ENCODE measurements around the gene CENPP.

CENPP gene

DNA sequence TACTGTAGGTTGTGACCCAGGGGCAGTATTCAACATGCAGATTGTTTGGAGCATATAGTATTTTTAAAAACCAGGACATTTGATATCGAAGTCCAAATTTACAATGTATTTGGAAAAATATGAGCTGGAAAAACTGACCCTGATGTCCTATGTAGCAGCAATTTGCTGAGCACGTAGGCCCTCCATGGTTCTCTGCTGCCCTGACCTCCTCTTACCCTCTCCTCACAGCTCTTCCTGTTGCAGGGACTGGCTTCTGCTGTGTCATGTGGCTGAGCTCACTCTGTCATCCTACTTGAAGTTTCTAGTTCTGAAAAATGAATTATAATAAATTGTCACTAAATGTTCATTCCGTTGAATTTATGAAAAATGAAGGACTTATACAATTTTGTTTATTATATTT lies 160.6 kb downstream of the CENPP start:
- WGBS, 2 experiments = 94 to 96% methylated on average over 2 to 3 of the region's 3 CpGs

GRCh38 chr9:92488681-92489550 lies 163.2 kb downstream of the CENPP start:
- Histone ChIP-seq H3K4me3 (ENCODE audit: insufficient read depth, low read depth, low read length) (no peak overlapping the region), H3K27me3 (ENCODE audit: control insufficient read depth, insufficient read depth, low read length, poor library complexity, severe bottlenecking) (no peaks in the 10 kb centered on the region), H3K4me1 (ENCODE audit: control insufficient read depth, insufficient read depth, low read length) (peaks cover 5% of the 10 kb centered on the region), H3K36me3 (ENCODE audit: control insufficient read depth, insufficient read depth, low read length) (no peaks in the 10 kb centered on the region), H3K27ac (ENCODE audit: insufficient read depth, low read depth, low read length, poor library complexity, severe bottlenecking) (no peak overlapping the region), H3K9me3 (ENCODE audit: control insufficient read depth, low read length) (no peaks in the 10 kb centered on the region)
- 90 to 95% methylated on average over 4 of the region's 4 CpGs for WGBS, 2 experiments

More for the DNA sequence above, 160.6 kb downstream of the CENPP start:
- no peak overlapping the region for H3K4me3 ChIP-seq (ENCODE audit: insufficient read depth, low read depth, low read length)
- no peak overlapping the region for H3K27ac ChIP-seq (ENCODE audit: insufficient read depth, low read depth, low read length, poor library complexity, severe bottlenecking)
- H3K9me3 ChIP-seq (ENCODE audit: control insufficient read depth, low read length) = no peaks in the 10 kb centered on the region
- H3K4me1 ChIP-seq (ENCODE audit: control insufficient read depth, insufficient read depth, low read length) = no peaks in the 10 kb centered on the region
- H3K36me3 ChIP-seq (ENCODE audit: control insufficient read depth, insufficient read depth, low read length) = no peaks in the 10 kb centered on the region
- H3K27me3 ChIP-seq (ENCODE audit: control insufficient read depth, insufficient read depth, low read length, poor library complexity, severe bottlenecking) = no peaks in the 10 kb centered on the region

DNA sequence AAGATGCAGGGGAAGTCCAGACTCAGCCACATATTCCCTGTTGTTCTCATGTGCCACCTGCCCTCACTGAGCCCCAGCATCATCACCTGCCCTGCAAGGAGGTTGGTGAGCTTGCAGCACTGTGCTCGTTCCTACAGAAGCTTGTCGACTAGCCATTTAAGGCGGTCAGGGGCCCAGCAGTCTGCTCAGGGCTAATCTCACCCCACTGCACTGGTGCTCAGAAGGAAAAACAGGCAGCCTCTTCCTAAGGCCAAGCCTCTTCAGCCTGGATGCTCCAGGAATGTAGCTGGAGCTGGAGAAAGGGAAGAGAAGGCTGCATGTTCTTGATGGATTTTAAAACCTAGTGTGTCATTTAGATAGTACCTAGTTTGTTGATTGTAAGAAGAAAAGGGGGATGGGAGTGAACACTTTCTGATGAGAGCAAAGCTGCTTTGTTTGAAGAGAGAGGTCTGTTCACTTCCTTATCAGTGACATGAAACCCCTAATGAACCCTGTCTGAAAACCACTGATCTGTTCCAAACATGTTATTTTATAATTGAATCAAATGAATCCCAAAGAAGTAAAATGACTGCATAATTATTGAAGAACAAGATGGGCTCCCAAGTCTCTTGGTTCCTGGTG lies 167.1 kb downstream of the CENPP start:
- Histone ChIP-seq H3K27ac (ENCODE audit: insufficient read depth, low read depth, low read length, poor library complexity, severe bottlenecking) (no peak overlapping the region), H3K4me3 (ENCODE audit: insufficient read depth, low read depth, low read length) (no peak overlapping the region)
- WGBS, 2 experiments = 80 to 85% methylated on average over 3 of the region's 3 CpGs

DNA sequence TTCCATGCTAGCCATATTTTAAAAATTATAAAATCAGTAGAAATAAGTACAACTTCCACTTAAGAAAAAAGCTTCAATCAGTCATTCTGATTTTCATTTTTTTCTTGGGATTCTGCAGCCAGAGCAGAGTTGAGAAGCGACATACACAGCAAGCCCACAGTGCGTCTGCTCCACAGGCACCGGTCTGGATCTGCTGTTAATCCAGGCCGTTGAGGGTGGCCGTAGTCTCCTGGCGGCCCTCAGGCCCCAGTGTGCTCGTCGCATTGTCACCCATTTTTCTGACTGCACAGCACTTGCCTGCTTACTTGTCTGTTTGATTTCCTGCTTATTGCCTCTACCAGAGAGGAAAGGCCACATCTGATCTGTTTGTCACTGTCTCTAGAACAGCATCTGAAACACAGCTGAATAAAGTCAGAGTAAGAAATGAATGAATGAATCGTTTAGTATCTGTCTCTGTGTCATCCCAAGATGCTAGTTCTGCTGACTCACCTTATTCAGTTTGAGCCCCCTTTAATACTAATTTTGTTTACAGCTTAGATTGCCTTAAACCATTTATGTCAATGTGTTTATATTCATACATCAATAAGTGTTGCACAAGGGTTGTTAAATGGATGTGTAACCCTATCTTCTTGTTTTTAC lies 168.1 kb downstream of the CENPP start:
- Histone ChIP-seq H3K4me3 (ENCODE audit: insufficient read depth, low read depth, low read length) (no peak overlapping the region), H3K27ac (ENCODE audit: insufficient read depth, low read depth, low read length, poor library complexity, severe bottlenecking) (no peak overlapping the region)
- 91% methylated on average over 9 of the region's 9 CpGs for whole genome bisulfite sequencing, 2 experiments

More for the DNA sequence above, 167.1 kb downstream of the CENPP start:
- H3K4me1 ChIP-seq (ENCODE audit: control insufficient read depth, insufficient read depth, low read length) = peaks cover 5% of the 10 kb centered on the region
- no peaks in the 10 kb centered on the region for H3K27me3 ChIP-seq (ENCODE audit: control insufficient read depth, insufficient read depth, low read length, poor library complexity, severe bottlenecking)
- no peaks in the 10 kb centered on the region for H3K36me3 ChIP-seq (ENCODE audit: control insufficient read depth, insufficient read depth, low read length)
- H3K9me3 ChIP-seq (ENCODE audit: control insufficient read depth, low read length) = no peaks in the 10 kb centered on the region

GRCh38 chr9:92494856-92495255 lies 169.1 kb downstream of the CENPP start:
- Histone ChIP-seq H3K4me1 (ENCODE audit: control insufficient read depth, insufficient read depth, low read length) (peaks cover 5% of the 10 kb centered on the region), H3K27ac (ENCODE audit: insufficient read depth, low read depth, low read length, poor library complexity, severe bottlenecking) (no peak overlapping the region), H3K4me3 (ENCODE audit: insufficient read depth, low read depth, low read length) (no peak overlapping the region), H3K27me3 (ENCODE audit: control insufficient read depth, insufficient read depth, low read length, poor library complexity, severe bottlenecking) (no peaks in the 10 kb centered on the region), H3K36me3 (ENCODE audit: control insufficient read depth, insufficient read depth, low read length) (no peaks in the 10 kb centered on the region), H3K9me3 (ENCODE audit: control insufficient read depth, low read length) (no peaks in the 10 kb centered on the region)
- 90 to 100% methylated on average over 2 of the region's 2 CpGs for WGBS, 2 experiments

More for the DNA sequence above, 168.1 kb downstream of the CENPP start:
- Histone ChIP-seq H3K4me1 (ENCODE audit: control insufficient read depth, insufficient read depth, low read length) (peaks cover 5% of the 10 kb centered on the region), H3K27me3 (ENCODE audit: control insufficient read depth, insufficient read depth, low read length, poor library complexity, severe bottlenecking) (no peaks in the 10 kb centered on the region), H3K9me3 (ENCODE audit: control insufficient read depth, low read length) (no peaks in the 10 kb centered on the region), H3K36me3 (ENCODE audit: control insufficient read depth, insufficient read depth, low read length) (no peaks in the 10 kb centered on the region)

DNA sequence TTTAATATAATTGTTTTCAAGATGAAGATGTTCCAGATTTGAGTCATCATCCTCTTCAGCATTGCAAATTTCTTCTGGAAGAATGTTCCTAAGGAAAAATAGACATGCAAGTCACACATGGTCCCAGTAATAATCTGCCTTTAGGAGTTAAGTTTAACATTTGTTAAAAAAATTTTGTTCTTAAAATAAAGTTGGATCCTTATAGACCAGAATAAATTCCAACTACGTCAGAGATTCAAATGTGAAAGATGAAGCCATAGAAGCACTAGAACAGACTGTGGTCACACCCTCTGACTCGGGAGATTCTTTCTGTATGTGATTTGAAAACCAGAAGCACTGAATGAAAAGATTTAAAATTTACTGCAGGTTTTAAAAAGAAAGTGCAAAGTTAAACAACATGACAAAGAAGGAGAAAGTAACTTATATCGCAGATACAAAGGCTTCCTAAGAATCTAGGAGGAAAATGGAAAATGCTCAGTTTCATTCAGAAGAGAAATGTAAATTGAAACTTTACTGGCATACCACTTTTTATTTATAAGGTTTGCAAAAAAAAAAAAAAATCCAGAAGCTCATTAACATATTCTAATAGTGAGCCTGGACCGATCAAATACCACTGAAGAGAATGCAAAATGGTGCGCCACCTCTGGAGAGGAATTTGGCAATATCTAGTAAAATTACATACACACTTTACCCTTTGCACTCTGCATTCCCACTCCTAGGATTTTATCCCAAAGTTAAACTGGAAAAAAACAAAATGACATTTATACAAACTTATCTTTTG lies 170.8 kb downstream of the CENPP start:
- Histone ChIP-seq H3K4me3 (ENCODE audit: insufficient read depth, low read depth, low read length) (no peak overlapping the region), H3K27me3 (ENCODE audit: control insufficient read depth, insufficient read depth, low read length, poor library complexity, severe bottlenecking) (no peaks in the 10 kb centered on the region), H3K4me1 (ENCODE audit: control insufficient read depth, insufficient read depth, low read length) (peaks cover 5% of the 10 kb centered on the region), H3K9me3 (ENCODE audit: control insufficient read depth, low read length) (no peaks in the 10 kb centered on the region), H3K36me3 (ENCODE audit: control insufficient read depth, insufficient read depth, low read length) (no peaks in the 10 kb centered on the region), H3K27ac (ENCODE audit: insufficient read depth, low read depth, low read length, poor library complexity, severe bottlenecking) (no peak overlapping the region)
- 94% methylated on average over 5 of the region's 5 CpGs for WGBS, 2 experiments

DNA sequence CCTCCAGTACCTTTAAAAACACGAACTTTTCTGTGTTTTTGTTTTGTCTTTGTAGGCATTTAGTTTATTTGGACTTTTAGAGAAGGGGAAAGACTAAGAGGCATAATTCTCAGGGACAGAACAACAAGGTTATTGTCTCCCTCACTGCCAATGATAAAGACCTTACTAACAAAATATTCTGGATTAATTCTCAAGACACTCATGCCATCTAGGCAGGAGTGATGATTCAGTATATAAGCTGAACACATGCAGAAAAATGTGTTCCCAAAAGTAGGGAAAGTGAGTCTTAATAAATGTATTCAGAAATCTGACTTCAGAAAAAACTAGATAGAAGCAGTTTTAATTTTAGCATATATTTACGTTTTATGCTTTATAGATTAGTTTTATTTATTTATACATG lies 173.9 kb downstream of the CENPP start:
- Histone ChIP-seq H3K4me1 (ENCODE audit: control insufficient read depth, insufficient read depth, low read length) (no peaks in the 10 kb centered on the region), H3K4me3 (ENCODE audit: insufficient read depth, low read depth, low read length) (no peak overlapping the region), H3K27me3 (ENCODE audit: control insufficient read depth, insufficient read depth, low read length, poor library complexity, severe bottlenecking) (no peaks in the 10 kb centered on the region), H3K36me3 (ENCODE audit: control insufficient read depth, insufficient read depth, low read length) (no peaks in the 10 kb centered on the region), H3K9me3 (ENCODE audit: control insufficient read depth, low read length) (no peaks in the 10 kb centered on the region), H3K27ac (ENCODE audit: insufficient read depth, low read depth, low read length, poor library complexity, severe bottlenecking) (no peak overlapping the region)
- 100% methylated on average over 1 of the region's 2 CpGs; no CpG with 5 or more reads in 1 of the 2 experiments for WGBS, 2 experiments

- Histone ChIP-seq H3K4me1 (ENCODE audit: control insufficient read depth, insufficient read depth, low read length) (no peaks in the 10 kb centered on the region), H3K27ac (ENCODE audit: insufficient read depth, low read depth, low read length, poor library complexity, severe bottlenecking) (no peak overlapping the region), H3K9me3 (ENCODE audit: control insufficient read depth, low read length) (no peaks in the 10 kb centered on the region), H3K36me3 (ENCODE audit: control insufficient read depth, insufficient read depth, low read length) (no peaks in the 10 kb centered on the region), H3K4me3 (ENCODE audit: insufficient read depth, low read depth, low read length) (no peak overlapping the region), H3K27me3 (ENCODE audit: control insufficient read depth, insufficient read depth, low read length, poor library complexity, severe bottlenecking) (no peaks in the 10 kb centered on the region)
- 95 to 97% methylated on average over 5 of the region's 5 CpGs for WGBS, 2 experiments
Measured at GRCh38 chr9:92500725-92501124, 175.0 kb downstream of the CENPP start.

- no peaks in the 10 kb centered on the region for H3K9me3 ChIP-seq (ENCODE audit: control insufficient read depth, low read length)
- no peaks in the 10 kb centered on the region for H3K4me1 ChIP-seq (ENCODE audit: control insufficient read depth, insufficient read depth, low read length)
- no peaks in the 10 kb centered on the region for H3K36me3 ChIP-seq (ENCODE audit: control insufficient read depth, insufficient read depth, low read length)
- WGBS, 2 experiments = 91 to 92% methylated on average over 5 of the region's 5 CpGs
- no peak overlapping the region for H3K27ac ChIP-seq (ENCODE audit: insufficient read depth, low read depth, low read length, poor library complexity, severe bottlenecking)
- no peak overlapping the region for H3K4me3 ChIP-seq (ENCODE audit: insufficient read depth, low read depth, low read length)
- no peaks in the 10 kb centered on the region for H3K27me3 ChIP-seq (ENCODE audit: control insufficient read depth, insufficient read depth, low read length, poor library complexity, severe bottlenecking)
Measured at GRCh38 chr9:92501671-92502393, 176.1 kb downstream of the CENPP start.
